Activated CD8-positive, alpha-beta T cell treated with anti-CD3 and anti-CD28 coated beads for 36 hours (primary cell): ENCODE results near the gene COL6A3. TPM values are rescaled to one million over a fixed set of nuclear protein-coding genes. Genes with fewer than 3 reads are reported as not detected.

ENCODE experiments used
- ATAC-seq: fragments of 200-7000 bp; cut with Tn5 transposase; one replicate; pipeline ENCODE4 v1.10.0; 2021; ENCODE audit warnings: mild to moderate bottlenecking, moderate library complexity
- CTCF ChIA-PET: fragments of 350-600 bp; sonication (Branson Sonifier 250); formaldehyde crosslinking; loops from one replicate; lab custom pipeline; 2021; ENCODE audit warnings: antibody characterized with exemption; lab: Charles Lee
- POLR2A ChIA-PET: fragments of 350-600 bp; sonication (Branson Sonifier 250); formaldehyde crosslinking; loops from one replicate; lab custom pipeline; 2021; ENCODE audit warnings: antibody characterized with exemption; lab: Charles Lee
- DNase-seq: peaks from one replicate; pipeline ENCODE4 v3.0.0-alpha.2; 2020
- H3K27ac Mint-ChIP-seq: one replicate; pipeline ENCODE4 v1.8.0; 2021; ENCODE audit warnings: mild to moderate bottlenecking, mixed read lengths
- H3K27me3 Mint-ChIP-seq: one replicate; pipeline ENCODE4 v1.8.0; 2021; ENCODE audit warnings: mixed read lengths
- H3K36me3 Mint-ChIP-seq: one replicate; pipeline ENCODE4 v1.8.0; 2021; ENCODE audit warnings: low read depth, mixed read lengths
- H3K4me1 Mint-ChIP-seq: one replicate; pipeline ENCODE4 v1.8.0; 2021; ENCODE audit warnings: low read depth, mixed read lengths
- H3K4me3 Mint-ChIP-seq: one replicate; pipeline ENCODE4 v1.8.0; 2021; ENCODE audit warnings: mild to moderate bottlenecking, moderate library complexity, mixed read lengths
- H3K9me3 Mint-ChIP-seq: one replicate; pipeline ENCODE4 v1.8.0; 2021; ENCODE audit warnings: mixed read lengths
- intact Hi-C: fragments of 100-400 bp; cut with micrococcal nuclease; formaldehyde crosslinking; loops from one replicate; pipeline ENCODE4 v1.10.0; 2022
- total RNA-seq, 2 experiments: library from RNA; stranded (reverse); gene quantifications; one replicate each; pipeline ENCODE4 v1.2.3, GENCODE V29; 2021
- TF ChIP-seq, protein P1 (sequence below): fragments of 200-600 bp; IDR thresholded peaks from one replicate; pipeline ENCODE4 v1.8.0; 2022; ENCODE audit warnings: antibody characterized with exemption, mild to moderate bottlenecking

COL6A3 gene
- total RNA-seq, 2 experiments from 2014 or later, result 4.0 to 4.1 TPM

DNA sequence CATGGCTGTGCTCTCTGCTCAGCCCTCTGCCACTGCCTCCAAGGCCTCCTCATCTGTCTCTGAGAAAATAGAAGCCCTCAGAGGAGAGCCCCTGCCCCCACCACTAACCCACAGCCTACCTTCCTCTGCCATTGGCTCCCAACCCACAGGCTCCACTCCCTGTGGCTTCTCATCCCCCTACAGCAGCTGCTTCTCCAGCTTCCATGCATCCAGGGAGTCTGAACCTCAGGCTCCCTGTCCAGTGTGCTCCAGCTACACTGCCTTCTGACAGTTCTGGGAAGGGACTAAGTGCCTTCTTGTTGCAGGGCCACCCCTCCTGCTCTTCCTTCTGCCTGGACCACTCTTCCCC is 29.3 kb downstream of the COL6A3 start:
- CTCF ChIA-PET, result interaction anchor here (1.2 kb wide), 1 partner anchor 9 kb away, joined by 3 read pairs; no protein-coding TSS in a partner anchor
- H3K27ac Mint-ChIP-seq, result no peak overlapping the region

DNA sequence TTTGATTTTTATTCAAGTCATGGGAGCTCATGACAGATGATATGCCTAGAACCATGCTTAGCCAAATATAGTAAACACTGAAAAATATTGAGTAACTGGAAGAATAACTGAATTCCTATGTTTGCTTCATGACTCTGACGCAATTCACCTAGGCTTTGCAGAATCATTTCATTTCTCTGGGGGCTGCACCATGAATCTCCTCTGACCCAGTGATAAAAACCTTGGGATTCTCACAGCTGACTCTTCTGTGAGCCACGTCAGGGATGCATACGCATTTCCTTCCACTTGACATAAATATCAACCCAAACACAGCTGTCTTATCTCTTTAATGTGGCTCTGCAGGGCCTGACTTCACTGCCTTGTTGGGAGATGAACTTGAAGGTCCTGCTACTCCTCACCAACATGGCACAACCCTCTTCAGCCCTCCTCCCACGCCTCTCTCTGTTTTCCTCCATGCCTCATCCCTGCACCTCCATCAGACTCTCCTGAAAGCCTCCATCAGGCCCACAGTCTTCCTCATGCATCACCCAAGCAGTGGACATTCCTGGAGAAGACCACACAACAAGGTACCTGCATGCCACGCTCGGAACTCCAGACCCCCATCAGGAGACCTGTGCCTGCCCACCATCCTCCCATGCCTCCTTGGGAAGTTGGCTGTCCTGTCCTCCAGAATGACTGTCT is 29.8 kb downstream of the COL6A3 start:
- no peaks in the 10 kb centered on the region for H3K9me3 Mint-ChIP-seq
- H3K27me3 Mint-ChIP-seq, result no peaks in the 10 kb centered on the region
- H3K27ac Mint-ChIP-seq, result no peak overlapping the region
- no peak overlapping the region for H3K4me3 Mint-ChIP-seq
- TF ChIP-seq, protein P1, sequence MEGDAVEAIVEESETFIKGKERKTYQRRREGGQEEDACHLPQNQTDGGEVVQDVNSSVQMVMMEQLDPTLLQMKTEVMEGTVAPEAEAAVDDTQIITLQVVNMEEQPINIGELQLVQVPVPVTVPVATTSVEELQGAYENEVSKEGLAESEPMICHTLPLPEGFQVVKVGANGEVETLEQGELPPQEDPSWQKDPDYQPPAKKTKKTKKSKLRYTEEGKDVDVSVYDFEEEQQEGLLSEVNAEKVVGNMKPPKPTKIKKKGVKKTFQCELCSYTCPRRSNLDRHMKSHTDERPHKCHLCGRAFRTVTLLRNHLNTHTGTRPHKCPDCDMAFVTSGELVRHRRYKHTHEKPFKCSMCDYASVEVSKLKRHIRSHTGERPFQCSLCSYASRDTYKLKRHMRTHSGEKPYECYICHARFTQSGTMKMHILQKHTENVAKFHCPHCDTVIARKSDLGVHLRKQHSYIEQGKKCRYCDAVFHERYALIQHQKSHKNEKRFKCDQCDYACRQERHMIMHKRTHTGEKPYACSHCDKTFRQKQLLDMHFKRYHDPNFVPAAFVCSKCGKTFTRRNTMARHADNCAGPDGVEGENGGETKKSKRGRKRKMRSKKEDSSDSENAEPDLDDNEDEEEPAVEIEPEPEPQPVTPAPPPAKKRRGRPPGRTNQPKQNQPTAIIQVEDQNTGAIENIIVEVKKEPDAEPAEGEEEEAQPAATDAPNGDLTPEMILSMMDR, result no peak
- no peaks in the 10 kb centered on the region for H3K36me3 Mint-ChIP-seq
- CTCF ChIA-PET, result interaction anchor here (1.2 kb wide), 1 partner anchor 9 kb away, joined by 3 read pairs; no protein-coding TSS in a partner anchor
- intact Hi-C loops, result no loop called here
- H3K4me1 Mint-ChIP-seq, result no peaks in the 10 kb centered on the region
- DNase-seq, result no peak
- POLR2A ChIA-PET, result no interaction called here
- ATAC-seq, result no peak

More for the DNA sequence above, 29.3 kb downstream of the COL6A3 start:
- no peak for ATAC-seq
- Mint-ChIP-seq H3K4me1 (no peaks in the 10 kb centered on the region), H3K9me3 (no peaks in the 10 kb centered on the region), H3K27me3 (no peaks in the 10 kb centered on the region), H3K4me3 (no peak overlapping the region), H3K36me3 (no peaks in the 10 kb centered on the region)
- intact Hi-C loops, result no loop called here
- POLR2A ChIA-PET, result no interaction called here
- TF ChIP-seq, protein P1, result no peak
- no peak for DNase-seq

DNA sequence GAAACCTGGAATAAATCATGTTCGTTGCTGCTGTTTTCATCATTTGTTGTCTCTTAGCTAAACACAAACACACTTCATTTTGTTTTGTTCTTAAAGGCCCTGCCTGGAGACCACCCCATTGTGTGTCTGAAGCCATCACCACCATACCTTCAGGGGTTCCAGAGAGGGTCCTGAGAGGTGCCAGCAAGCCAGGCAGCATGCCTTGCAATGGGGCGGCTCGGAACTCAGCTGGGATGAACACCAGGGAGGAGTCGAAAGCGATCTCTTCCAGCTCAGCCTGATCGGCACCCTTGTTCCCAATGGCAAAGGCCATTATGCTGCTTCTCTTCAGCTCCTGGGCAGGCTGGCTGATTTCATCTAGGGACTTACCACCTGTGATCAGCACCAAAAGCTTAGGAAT is 33.2 kb downstream of the COL6A3 start:
- DNase-seq (no peak), ATAC-seq (no peak)
- no peak overlapping the region for H3K4me3 Mint-ChIP-seq
- H3K9me3 Mint-ChIP-seq, result no peaks in the 10 kb centered on the region
- no peak overlapping the region for H3K27ac Mint-ChIP-seq
- TF ChIP-seq, protein P1, result no peak
- ChIA-PET CTCF (interaction anchor here (1.0 to 1.5 kb wide), 3 partner anchors 29 to 259 kb away, joined by 3 read pairs; no protein-coding TSS in a partner anchor), POLR2A (no interaction called here)
- intact Hi-C loops, result no loop called here
- no peaks in the 10 kb centered on the region for H3K36me3 Mint-ChIP-seq
- no peaks in the 10 kb centered on the region for H3K27me3 Mint-ChIP-seq
- no peaks in the 10 kb centered on the region for H3K4me1 Mint-ChIP-seq

DNA sequence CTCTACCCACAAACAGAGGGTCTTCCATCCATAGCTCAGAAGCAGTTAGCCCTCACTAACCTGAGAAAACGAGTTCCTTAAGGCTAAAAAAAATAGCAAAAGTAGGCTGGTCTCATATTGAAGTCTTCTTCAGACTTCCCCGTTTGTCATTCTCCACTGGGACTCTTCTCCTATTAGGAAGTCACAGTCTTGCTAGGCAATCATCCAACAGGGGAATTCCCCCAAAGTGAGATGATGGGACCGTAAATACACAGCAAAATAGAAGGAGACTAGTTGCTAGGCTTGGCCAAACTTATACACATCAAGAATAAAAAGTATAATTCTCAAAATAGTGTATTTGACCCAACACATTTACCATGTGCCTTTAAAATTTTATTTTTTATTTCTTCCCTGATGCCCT is 34.3 kb downstream of the COL6A3 start:
- Mint-ChIP-seq H3K9me3 (no peaks in the 10 kb centered on the region), H3K27me3 (no peaks in the 10 kb centered on the region), H3K4me3 (no peak overlapping the region), H3K4me1 (no peaks in the 10 kb centered on the region), H3K27ac (no peak overlapping the region), H3K36me3 (no peaks in the 10 kb centered on the region)
- intact Hi-C loops, result no loop called here
- CTCF ChIA-PET, result interaction anchor here (1.0 to 1.5 kb wide), 2 partner anchors 30 to 257 kb away, joined by 3 read pairs; no protein-coding TSS in a partner anchor
- no peak for DNase-seq
- no peak for ATAC-seq
- POLR2A ChIA-PET, result no interaction called here
- TF ChIP-seq, protein P1, result no peak

DNA sequence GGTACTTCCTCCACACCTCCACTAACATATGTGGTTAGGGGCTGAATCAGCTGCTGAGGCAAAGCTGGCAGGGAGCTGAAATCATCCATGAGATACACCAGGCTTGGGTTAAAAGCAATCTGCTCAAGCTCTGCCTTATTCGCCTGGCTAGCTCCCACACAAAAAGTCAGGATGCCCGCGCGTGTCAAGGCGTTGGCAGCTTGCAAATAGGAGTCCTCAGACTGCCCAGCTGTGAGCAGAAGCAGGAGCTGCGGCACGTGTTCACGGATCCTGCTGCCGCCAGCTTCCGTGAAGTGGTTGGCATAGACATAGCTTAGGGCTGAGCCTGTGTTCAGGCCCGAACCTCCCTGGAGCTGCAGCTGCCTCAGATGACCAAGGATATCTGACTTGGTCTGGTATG is 35.3 kb downstream of the COL6A3 start:
- Mint-ChIP-seq H3K36me3 (no peaks in the 10 kb centered on the region), H3K4me1 (no peaks in the 10 kb centered on the region), H3K4me3 (no peak overlapping the region), H3K9me3 (no peaks in the 10 kb centered on the region), H3K27me3 (no peaks in the 10 kb centered on the region), H3K27ac (no peak overlapping the region)
- intact Hi-C loops, result no loop called here
- TF ChIP-seq, protein P1, result no peak
- ChIA-PET CTCF (no interaction called here), POLR2A (no interaction called here)
- DNase-seq (no peak), ATAC-seq (no peak)
